ENCODE data around the gene MYH11. TPM values are rescaled to one million over a fixed set of nuclear protein-coding genes. Genes with fewer than 3 reads are reported as not detected.

Gene MYH11
- total RNA-seq, 3 donors from 2014 or later, result 98.2 to 5,005 (median 282) TPM

DNA sequence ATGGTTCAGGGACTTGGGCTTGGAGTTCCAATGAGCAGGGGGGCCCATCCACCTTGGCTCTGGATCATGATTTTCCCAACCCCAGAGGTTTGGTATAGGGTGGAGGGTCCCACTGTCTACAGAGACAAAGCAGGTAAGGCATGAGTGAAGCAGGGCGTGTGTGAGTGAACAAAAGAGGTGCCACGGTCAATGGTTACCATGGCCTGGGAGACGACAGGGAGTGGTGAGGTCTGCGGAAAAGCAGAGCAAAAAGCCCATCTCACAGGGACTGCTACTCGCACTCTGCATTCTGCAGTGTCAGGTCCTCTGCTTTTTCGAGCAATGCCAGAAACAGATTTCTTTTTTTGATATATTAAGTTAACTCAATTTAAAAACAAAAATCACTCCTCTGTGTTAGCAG lies 24.6 kb downstream of the MYH11 start:
- no peaks in the 10 kb centered on the region for H3K4me1 ChIP-seq (ENCODE audit: low read depth)
- DNase-seq (no peak), ATAC-seq (no peak)
- TF ChIP-seq, protein P1, sequence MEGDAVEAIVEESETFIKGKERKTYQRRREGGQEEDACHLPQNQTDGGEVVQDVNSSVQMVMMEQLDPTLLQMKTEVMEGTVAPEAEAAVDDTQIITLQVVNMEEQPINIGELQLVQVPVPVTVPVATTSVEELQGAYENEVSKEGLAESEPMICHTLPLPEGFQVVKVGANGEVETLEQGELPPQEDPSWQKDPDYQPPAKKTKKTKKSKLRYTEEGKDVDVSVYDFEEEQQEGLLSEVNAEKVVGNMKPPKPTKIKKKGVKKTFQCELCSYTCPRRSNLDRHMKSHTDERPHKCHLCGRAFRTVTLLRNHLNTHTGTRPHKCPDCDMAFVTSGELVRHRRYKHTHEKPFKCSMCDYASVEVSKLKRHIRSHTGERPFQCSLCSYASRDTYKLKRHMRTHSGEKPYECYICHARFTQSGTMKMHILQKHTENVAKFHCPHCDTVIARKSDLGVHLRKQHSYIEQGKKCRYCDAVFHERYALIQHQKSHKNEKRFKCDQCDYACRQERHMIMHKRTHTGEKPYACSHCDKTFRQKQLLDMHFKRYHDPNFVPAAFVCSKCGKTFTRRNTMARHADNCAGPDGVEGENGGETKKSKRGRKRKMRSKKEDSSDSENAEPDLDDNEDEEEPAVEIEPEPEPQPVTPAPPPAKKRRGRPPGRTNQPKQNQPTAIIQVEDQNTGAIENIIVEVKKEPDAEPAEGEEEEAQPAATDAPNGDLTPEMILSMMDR (IDR thresholded peaks at IDR 0.05), result no peak
- no peaks in the 10 kb centered on the region for H3K36me3 ChIP-seq (ENCODE audit: low read depth)
- H3K9me3 ChIP-seq, result no peaks in the 10 kb centered on the region
- intact Hi-C loops (cut with DNase I, micrococcal nuclease), result no loop called here
- no peak overlapping the region for H3K4me3 ChIP-seq

DNA sequence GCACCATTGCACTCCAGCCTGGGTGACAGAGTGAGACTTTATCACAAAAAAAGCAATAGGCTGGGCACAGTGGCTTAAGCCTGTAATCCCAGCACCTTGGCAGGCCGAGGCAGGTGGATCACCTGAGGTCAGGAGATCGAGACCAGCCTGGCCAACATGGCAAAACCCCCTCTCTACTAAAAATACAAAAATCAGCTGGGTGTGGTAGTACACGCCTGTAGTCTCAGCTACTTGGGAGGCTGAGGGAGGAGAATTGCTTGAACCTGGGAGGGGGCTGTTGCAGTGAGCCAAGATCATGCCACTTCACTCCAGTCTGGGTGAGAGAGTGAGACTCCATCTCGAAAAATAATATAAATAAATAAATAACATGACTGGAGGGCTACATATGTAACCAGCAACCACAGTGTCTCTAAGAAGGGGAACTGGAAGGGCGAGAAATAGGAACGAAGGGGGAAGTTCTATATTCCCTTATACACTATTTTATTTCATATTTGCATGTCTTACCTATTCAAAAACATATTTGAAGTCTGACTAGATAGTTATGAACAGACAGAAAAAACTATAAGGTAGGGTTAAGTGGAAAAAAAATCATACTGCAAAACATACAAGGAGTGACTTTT lies 25.9 kb downstream of the MYH11 start:
- Histone ChIP-seq H3K36me3 (ENCODE audit: low read depth) (no peaks in the 10 kb centered on the region), H3K4me3 (no peak overlapping the region), H3K4me1 (ENCODE audit: low read depth) (no peaks in the 10 kb centered on the region), H3K9me3 (no peaks in the 10 kb centered on the region)
- ATAC-seq (no peak), DNase-seq (no peak)
- intact Hi-C loops (cut with DNase I, micrococcal nuclease), result no loop called here
- TF ChIP-seq, protein P1 (IDR thresholded peaks at IDR 0.05), result no peak

DNA sequence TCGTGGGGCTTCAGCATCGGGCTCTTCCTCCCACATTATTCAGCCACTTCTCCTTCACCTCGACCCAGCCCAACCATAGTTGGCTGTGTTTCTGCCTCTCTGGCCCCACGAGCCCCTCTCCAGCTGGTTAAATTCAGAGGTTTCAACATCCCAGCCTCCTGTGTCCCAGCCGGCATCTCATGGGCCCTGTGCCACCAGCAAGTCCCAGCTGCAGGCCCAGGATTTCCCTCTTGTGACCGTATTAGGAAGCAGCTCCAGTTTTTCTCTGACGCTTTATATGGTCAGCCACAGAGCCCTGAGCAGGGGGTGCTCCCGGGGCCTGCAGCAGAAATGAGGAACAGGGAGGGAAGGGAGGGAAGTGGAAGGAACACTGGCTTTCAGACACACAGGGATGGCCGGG lies 27.4 kb downstream of the MYH11 start:
- ATAC-seq (peak; percentile 63), DNase-seq (peak; percentile 37 to 64 (median 46))
- Histone ChIP-seq H3K36me3 (ENCODE audit: low read depth) (no peaks in the 10 kb centered on the region), H3K4me3 (no peak overlapping the region), H3K4me1 (ENCODE audit: low read depth) (no peaks in the 10 kb centered on the region), H3K9me3 (no peaks in the 10 kb centered on the region)
- intact Hi-C loops (cut with DNase I, micrococcal nuclease), result no loop called here
- TF ChIP-seq, protein P1 (IDR thresholded peaks at IDR 0.05), result no peak

DNA sequence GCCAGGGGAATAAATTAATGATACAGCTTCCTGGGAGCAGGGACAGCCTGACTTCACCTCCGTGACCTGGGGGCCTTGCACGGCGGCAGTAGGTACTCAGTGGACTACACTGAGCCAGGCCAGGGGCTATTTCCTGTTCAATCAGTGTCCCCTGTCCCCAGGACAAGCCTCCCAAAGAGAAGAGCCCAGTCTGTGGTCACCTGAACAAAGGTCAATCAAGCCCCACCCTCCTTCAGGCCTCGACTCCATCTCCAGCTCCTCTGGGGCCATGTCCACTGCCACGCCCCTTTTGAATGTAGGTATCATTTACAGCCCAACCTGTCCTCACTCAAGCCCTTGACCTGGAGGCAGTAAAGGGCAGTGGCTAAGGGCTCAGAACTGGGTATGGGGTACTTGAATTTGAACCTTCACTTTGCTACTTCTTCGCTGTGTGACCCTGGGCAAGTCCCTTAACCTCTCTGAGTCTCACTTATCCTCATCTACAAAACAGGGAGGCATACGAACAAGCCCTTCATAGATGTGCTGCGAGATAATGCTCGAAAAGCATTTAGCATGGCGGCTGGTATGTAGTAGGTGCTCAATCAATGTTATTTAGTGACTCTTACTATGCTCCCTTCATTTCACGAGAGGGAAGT lies 29.0 kb downstream of the MYH11 start:
- no peaks in the 10 kb centered on the region for H3K4me1 ChIP-seq (ENCODE audit: low read depth)
- TF ChIP-seq, protein P1 (IDR thresholded peaks at IDR 0.05), result no peak
- ATAC-seq (peak; percentile 10), DNase-seq (no peak)
- no peaks in the 10 kb centered on the region for H3K36me3 ChIP-seq (ENCODE audit: low read depth)
- H3K4me3 ChIP-seq, result no peak overlapping the region
- intact Hi-C loops (cut with DNase I, micrococcal nuclease), result no loop called here
- H3K9me3 ChIP-seq, result no peaks in the 10 kb centered on the region

DNA sequence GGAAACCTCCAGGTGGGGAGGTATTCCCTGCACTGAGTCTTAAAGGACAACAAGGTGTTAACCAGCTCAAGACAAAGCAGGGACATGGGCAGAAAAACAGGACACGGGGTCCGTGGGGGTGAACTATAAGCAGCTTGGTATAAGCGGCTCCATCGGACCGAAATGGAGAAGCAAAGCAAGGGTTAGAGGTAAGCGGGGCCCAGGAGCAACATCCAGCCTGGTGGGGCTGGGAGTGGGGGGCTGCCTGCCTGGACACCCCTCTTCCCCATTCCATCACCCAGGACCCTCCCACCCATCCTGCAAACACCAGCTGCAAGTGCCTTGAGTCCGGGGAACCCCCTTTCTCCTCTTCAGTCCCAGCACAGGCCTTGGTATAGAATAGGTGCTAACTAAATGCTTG lies 29.5 kb downstream of the MYH11 start:
- Histone ChIP-seq H3K4me1 (ENCODE audit: low read depth) (no peaks in the 10 kb centered on the region), H3K9me3 (no peaks in the 10 kb centered on the region), H3K36me3 (ENCODE audit: low read depth) (no peaks in the 10 kb centered on the region), H3K4me3 (no peak overlapping the region)
- TF ChIP-seq, protein P1 (IDR thresholded peaks at IDR 0.05), result no peak
- intact Hi-C loops (cut with DNase I, micrococcal nuclease), result no loop called here
- ATAC-seq (no peak), DNase-seq (no peak)
